ENCODE measurements around the gene PSMG2. TPM values are rescaled to one million over a fixed set of nuclear protein-coding genes. Genes with fewer than 3 reads are reported as not detected.

PSMG2 gene
- total RNA-seq (10 to 100 TPM; 53.9 to 62.0 TPM), polyA plus RNA-seq (10 to 100 TPM; 82.1 to 94.0 TPM)
- long read RNA-seq, donor 1, transcript PSMG2-201 (7 exons, 1,686 nt): major isoform, 86 of 95 reads
- long read RNA-seq, donor 1, partial matches to known transcripts: 2 of 95 reads
- long read RNA-seq, donor 1, other reads (novel, unspliced or antisense): 1 of 95 reads
- long read RNA-seq, donor 2, transcript PSMG2-201 (7 exons, 1,686 nt): major isoform, 26 of 31 reads
- long read RNA-seq, donor 2, partial matches to known transcripts: 1 of 31 reads
- long read RNA-seq, donor 2, other reads (novel, unspliced or antisense): 3 of 31 reads

GRCh38 chr18:12702221-12703095 lies at the start of gene PSMG2, which contains the start of gene CEP76:
PSMG2 (plus strand) TSS chr18:12703042; CDS start chr18:12703108, 66 bp downstream.
CEP76 (minus strand) TSS chr18:12702723; CDS start chr18:12702548, 175 bp downstream.
- peak within 1 kb of the TSS; percentile 90 to 97 for H3K4me3 ChIP-seq (ENCODE audit: low read length in 2 of 2)
- peaks cover 0 to 3% of the 10 kb centered on the region in 2 donors for H3K4me1 ChIP-seq (ENCODE audit: control insufficient read depth in 1 of 2, insufficient read depth in 2 of 2, low read length in 2 of 2)
- H3K9me3 ChIP-seq (ENCODE audit: control insufficient read depth, low read length): no peaks in the 10 kb centered on the region
- DNase-seq (peak; percentile 94 to 97), ATAC-seq (ENCODE audit: low FRiP score) (peak; percentile 98)
- H3K27ac ChIP-seq (ENCODE audit: low read depth in 1 of 2, low read length in 2 of 2): peak within 1 kb of the TSS; percentile 91 to 98
- intact Hi-C loops (cut with DNase I): no loop called here
- H3K36me3 ChIP-seq (ENCODE audit: control insufficient read depth in 1 of 2, insufficient read depth in 2 of 2, low read length in 1 of 2): no peaks in the 10 kb centered on the region
- 0 to 1% methylated on average over 88 to 89 of the region's 89 CpGs for WGBS, 2 donors
- H3K27me3 ChIP-seq (ENCODE audit: control insufficient read depth in 1 of 2, insufficient read depth in 2 of 2, low read length in 1 of 2): no peaks in the 10 kb centered on the region

GRCh38 chr18:12654971-12655370 lies 47.9 kb upstream of the PSMG2 start:
- intact Hi-C loops (cut with DNase I): loop anchor here in 1 of 2 donors (5.0 to 10.0 kb wide), 2 partner anchors 60 to 118 kb away; no protein-coding TSS in a partner anchor
- Histone ChIP-seq H3K36me3 (ENCODE audit: control insufficient read depth in 1 of 2, insufficient read depth in 2 of 2, low read length in 1 of 2) (no peaks in the 10 kb centered on the region), H3K9me3 (ENCODE audit: control insufficient read depth, low read length) (no peaks in the 10 kb centered on the region), H3K4me1 (ENCODE audit: control insufficient read depth in 1 of 2, insufficient read depth in 2 of 2, low read length in 2 of 2) (no peaks in the 10 kb centered on the region), H3K4me3 (ENCODE audit: low read length in 2 of 2) (no peak overlapping the region), H3K27ac (ENCODE audit: low read depth in 1 of 2, low read length in 2 of 2) (no peak overlapping the region), H3K27me3 (ENCODE audit: control insufficient read depth in 1 of 2, insufficient read depth in 2 of 2, low read length in 1 of 2) (no peaks in the 10 kb centered on the region)
- ATAC-seq (ENCODE audit: low FRiP score) (no peak), DNase-seq (no peak)
- 91 to 94% methylated on average over 1 of the region's 1 CpG for WGBS, 2 donors

GRCh38 chr18:12656605-12656937 lies 46.3 kb upstream of the PSMG2 start:
- H3K27ac ChIP-seq (ENCODE audit: low read depth in 1 of 2, low read length in 2 of 2): peak overlapping the region in 1 of 2 donors; percentile 97
- intact Hi-C loops (cut with DNase I): loop anchor here in 1 of 2 donors (5.0 to 10.0 kb wide), 2 partner anchors 62 to 119 kb away; no protein-coding TSS in a partner anchor
- no peaks in the 10 kb centered on the region for H3K36me3 ChIP-seq (ENCODE audit: control insufficient read depth in 1 of 2, insufficient read depth in 2 of 2, low read length in 1 of 2)
- DNase-seq (no peak), ATAC-seq (ENCODE audit: low FRiP score) (no peak)
- H3K9me3 ChIP-seq (ENCODE audit: control insufficient read depth, low read length): no peaks in the 10 kb centered on the region
- peak overlapping the region; percentile 84 to 97 for H3K4me3 ChIP-seq (ENCODE audit: low read length in 2 of 2)
- no peaks in the 10 kb centered on the region for H3K4me1 ChIP-seq (ENCODE audit: control insufficient read depth in 1 of 2, insufficient read depth in 2 of 2, low read length in 2 of 2)
- 2 to 4% methylated on average over 3 of the region's 3 CpGs for WGBS, 2 donors
- H3K27me3 ChIP-seq (ENCODE audit: control insufficient read depth in 1 of 2, insufficient read depth in 2 of 2, low read length in 1 of 2): no peaks in the 10 kb centered on the region

GRCh38 chr18:12656938-12657683 lies 45.7 kb upstream of the PSMG2 start:
- peak overlapping the region; percentile 84 to 97 for H3K4me3 ChIP-seq (ENCODE audit: low read length in 2 of 2)
- no peaks in the 10 kb centered on the region for H3K36me3 ChIP-seq (ENCODE audit: control insufficient read depth in 1 of 2, insufficient read depth in 2 of 2, low read length in 1 of 2)
- ATAC-seq (ENCODE audit: low FRiP score) (peak; percentile 86), DNase-seq (peak; percentile 69 to 88)
- intact Hi-C loops (cut with DNase I): loop anchor here in 1 of 2 donors (5.0 to 10.0 kb wide), 2 partner anchors 62 to 120 kb away; no protein-coding TSS in a partner anchor
- no peaks in the 10 kb centered on the region for H3K4me1 ChIP-seq (ENCODE audit: control insufficient read depth in 1 of 2, insufficient read depth in 2 of 2, low read length in 2 of 2)
- peak overlapping the region; percentile 83 to 97 for H3K27ac ChIP-seq (ENCODE audit: low read depth in 1 of 2, low read length in 2 of 2)
- WGBS, 2 donors: 0% methylated on average over 71 to 89 of the region's 89 CpGs
- H3K27me3 ChIP-seq (ENCODE audit: control insufficient read depth in 1 of 2, insufficient read depth in 2 of 2, low read length in 1 of 2): no peaks in the 10 kb centered on the region
- no peaks in the 10 kb centered on the region for H3K9me3 ChIP-seq (ENCODE audit: control insufficient read depth, low read length)

- peak; percentile 83 to 91 for DNase-seq
- H3K9me3 ChIP-seq (ENCODE audit: control insufficient read depth, low read length): no peaks in the 10 kb centered on the region
- ATAC-seq (ENCODE audit: low FRiP score): peak; percentile 90
- H3K36me3 ChIP-seq (ENCODE audit: control insufficient read depth in 1 of 2, insufficient read depth in 2 of 2, low read length in 1 of 2): no peaks in the 10 kb centered on the region
- H3K4me3 ChIP-seq (ENCODE audit: low read length in 2 of 2): peak within 1 kb of the TSS; percentile 84 to 97
- intact Hi-C loops (cut with DNase I): loop anchor here in 1 of 2 donors (1.0 to 10.0 kb wide), 3 partner anchors 63 to 266 kb away; no protein-coding TSS in a partner anchor
- peak within 1 kb of the TSS; percentile 84 to 97 for H3K27ac ChIP-seq (ENCODE audit: low read depth in 1 of 2, low read length in 2 of 2)
- no peaks in the 10 kb centered on the region for H3K27me3 ChIP-seq (ENCODE audit: control insufficient read depth in 1 of 2, insufficient read depth in 2 of 2, low read length in 1 of 2)
- 1% methylated on average over 51 to 112 of the region's 112 CpGs for WGBS, 2 donors
- H3K4me1 ChIP-seq (ENCODE audit: control insufficient read depth in 1 of 2, insufficient read depth in 2 of 2, low read length in 2 of 2): no peaks in the 10 kb centered on the region
Observed at GRCh38 chr18:12657684-12658425, 45.0 kb upstream of the PSMG2 start, which contains the start of gene SPIRE1. SPIRE1 (minus strand) TSS chr18:12658107; CDS start chr18:12657866, 241 bp downstream.

GRCh38 chr18:12658426-12659138 lies 44.3 kb upstream of the PSMG2 start:
- H3K27ac ChIP-seq (ENCODE audit: low read depth in 1 of 2, low read length in 2 of 2): peak overlapping the region; percentile 84 to 97
- H3K4me1 ChIP-seq (ENCODE audit: control insufficient read depth in 1 of 2, insufficient read depth in 2 of 2, low read length in 2 of 2): no peaks in the 10 kb centered on the region
- intact Hi-C loops (cut with DNase I): loop anchor here in 1 of 2 donors (1.0 to 10.0 kb wide), 3 partner anchors 64 to 266 kb away; no protein-coding TSS in a partner anchor
- ATAC-seq (ENCODE audit: low FRiP score) (peak; percentile 53), DNase-seq (peak; percentile 71 to 83)
- 18 to 21% methylated on average over 37 to 42 of the region's 42 CpGs for WGBS, 2 donors
- no peaks in the 10 kb centered on the region for H3K27me3 ChIP-seq (ENCODE audit: control insufficient read depth in 1 of 2, insufficient read depth in 2 of 2, low read length in 1 of 2)
- no peaks in the 10 kb centered on the region for H3K9me3 ChIP-seq (ENCODE audit: control insufficient read depth, low read length)
- H3K36me3 ChIP-seq (ENCODE audit: control insufficient read depth in 1 of 2, insufficient read depth in 2 of 2, low read length in 1 of 2): no peaks in the 10 kb centered on the region
- H3K4me3 ChIP-seq (ENCODE audit: low read length in 2 of 2): peak overlapping the region; percentile 84 to 97

- H3K4me1 ChIP-seq (ENCODE audit: control insufficient read depth in 1 of 2, insufficient read depth in 2 of 2, low read length in 2 of 2): no peaks in the 10 kb centered on the region
- no peaks in the 10 kb centered on the region for H3K9me3 ChIP-seq (ENCODE audit: control insufficient read depth, low read length)
- no peaks in the 10 kb centered on the region for H3K36me3 ChIP-seq (ENCODE audit: control insufficient read depth in 1 of 2, insufficient read depth in 2 of 2, low read length in 1 of 2)
- intact Hi-C loops (cut with DNase I): loop anchor here (2.0 to 10.0 kb wide), 3 partner anchors 65 to 269 kb away; no protein-coding TSS in a partner anchor
- DNase-seq: peak in 1 of 2 donors; percentile 52
- WGBS, 2 donors: 83 to 88% methylated on average over 9 of the region's 9 CpGs
- peak; percentile 76 for ATAC-seq (ENCODE audit: low FRiP score)
- no peak overlapping the region for H3K27ac ChIP-seq (ENCODE audit: low read depth in 1 of 2, low read length in 2 of 2)
- no peak overlapping the region for H3K4me3 ChIP-seq (ENCODE audit: low read length in 2 of 2)
- no peaks in the 10 kb centered on the region for H3K27me3 ChIP-seq (ENCODE audit: control insufficient read depth in 1 of 2, insufficient read depth in 2 of 2, low read length in 1 of 2)
Observed at GRCh38 chr18:12659904-12660605, 42.8 kb upstream of the PSMG2 start.
